NCI-H2196 (cell line): ENCODE measurements around the gene DIP2C.
"Not testable (repeated sequence)": the region's sequence is repeated elsewhere in the genome, so short reads cannot be mapped to it uniquely, and the experiment has no call there.

Source experiments
- DNase-seq: peaks from one replicate; lab custom pipeline; 2025; ENCODE audit not compliant: unreplicated experiment; lab: John Stamatoyannopoulos, UW

Gene DIP2C

DNA sequence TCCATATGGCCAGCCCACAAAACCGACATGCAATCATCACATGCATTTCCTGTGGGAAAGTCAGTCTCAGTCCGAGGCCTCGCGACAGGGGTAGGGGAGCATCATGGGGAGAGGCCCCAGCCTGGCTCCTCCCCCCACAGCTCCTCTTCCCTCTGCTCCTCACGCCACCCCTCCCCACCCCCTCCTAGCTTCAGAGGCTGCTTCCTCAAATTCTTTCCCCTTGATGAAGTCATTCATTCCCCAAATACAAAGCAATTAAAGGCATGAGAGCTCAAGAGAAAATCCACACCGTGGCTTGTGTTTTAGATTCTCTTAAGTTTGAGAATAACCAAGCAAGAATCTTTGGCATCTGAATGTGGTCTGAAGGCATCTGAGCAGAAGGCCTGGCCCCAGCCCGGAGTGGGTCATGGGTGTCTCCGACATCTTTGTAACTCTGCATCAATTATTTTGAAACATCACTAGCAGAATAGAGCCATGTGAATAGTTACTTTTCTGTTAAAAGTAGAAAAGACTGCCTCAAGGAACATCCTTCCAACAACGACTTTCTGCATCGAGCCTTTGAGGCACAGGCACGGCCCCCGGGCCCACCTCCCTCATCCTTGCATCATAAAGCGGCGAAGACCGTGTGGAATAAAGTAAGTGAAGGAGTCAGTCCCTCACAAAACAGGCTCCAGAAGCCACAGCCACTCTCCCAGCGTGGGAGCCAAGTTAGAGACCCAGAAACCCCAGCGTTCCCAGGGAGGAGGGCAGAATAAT, 90.9 kb downstream of the DIP2C start:
- no peak for DNase-seq

DNA sequence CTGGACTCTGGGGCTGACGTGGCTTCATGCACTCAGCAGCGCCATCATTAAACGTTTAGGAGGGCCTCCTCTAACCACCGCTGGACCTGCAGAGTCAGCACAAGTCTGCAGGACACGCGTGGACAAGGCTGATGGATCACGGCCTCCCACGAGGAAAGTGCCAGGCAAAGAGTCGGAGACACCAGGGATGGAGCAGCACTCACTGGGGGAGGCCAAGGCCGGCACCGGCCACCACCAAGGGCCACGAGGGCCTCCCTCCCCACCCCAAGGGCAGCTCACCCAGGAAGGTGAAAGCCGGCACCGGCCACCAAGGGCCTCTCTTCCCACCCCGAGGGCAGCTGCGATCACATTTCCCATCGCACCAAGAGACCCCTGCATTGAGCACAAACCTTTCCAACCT, 91.5 kb downstream of the DIP2C start:
- DNase-seq = no peak

DNA sequence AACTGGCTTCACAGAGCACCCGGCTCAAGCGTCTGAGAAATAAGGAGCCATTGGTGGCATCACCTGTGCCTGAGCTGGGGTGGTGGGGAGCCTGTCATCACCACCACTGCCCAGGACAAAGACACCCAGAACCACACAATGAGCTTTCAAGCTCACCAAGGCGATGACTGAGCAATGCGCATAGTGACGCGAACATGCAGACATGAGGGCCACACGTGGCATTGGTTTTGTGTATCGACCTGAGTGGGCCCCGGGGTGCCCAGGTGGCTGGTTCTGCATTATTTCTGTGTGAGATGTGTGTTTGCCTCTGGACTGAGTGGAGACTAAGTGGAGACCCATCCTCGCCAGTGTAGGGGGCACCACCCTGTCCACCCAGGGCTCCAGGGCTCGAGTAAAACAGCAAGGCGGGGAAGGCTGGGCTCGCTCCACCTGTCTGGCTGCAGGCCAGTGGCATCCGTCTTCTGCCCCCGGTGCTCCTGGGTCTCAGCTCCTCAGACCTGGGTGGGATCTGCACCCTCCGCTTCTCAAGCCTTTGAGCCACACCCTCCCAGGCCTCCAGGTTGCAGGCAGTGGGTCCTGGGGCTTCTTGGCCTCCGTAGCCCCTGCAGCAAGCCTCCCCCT, 92.6 kb downstream of the DIP2C start:
- no peak for DNase-seq

DNA sequence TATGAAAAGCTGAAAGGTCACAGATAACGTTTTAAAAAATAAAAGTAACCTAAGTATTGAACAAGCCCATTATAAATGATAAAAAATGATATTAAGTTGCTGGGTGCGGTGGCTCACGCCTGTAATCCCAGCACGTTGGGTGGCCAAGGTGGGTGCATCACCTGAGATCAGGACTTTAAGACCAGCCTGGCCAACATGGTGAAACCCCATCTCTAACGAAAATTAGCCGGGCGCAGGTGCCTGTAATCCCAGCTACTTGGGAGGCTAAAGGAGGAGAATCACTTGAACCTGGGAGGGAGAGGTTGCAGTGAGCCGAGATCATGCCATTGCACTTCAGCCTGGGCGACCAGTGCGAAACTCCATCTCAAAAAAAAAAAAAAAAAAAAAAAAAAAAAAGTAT, 93.3 kb downstream of the DIP2C start:
- DNase-seq = not testable (repeated sequence)

DNA sequence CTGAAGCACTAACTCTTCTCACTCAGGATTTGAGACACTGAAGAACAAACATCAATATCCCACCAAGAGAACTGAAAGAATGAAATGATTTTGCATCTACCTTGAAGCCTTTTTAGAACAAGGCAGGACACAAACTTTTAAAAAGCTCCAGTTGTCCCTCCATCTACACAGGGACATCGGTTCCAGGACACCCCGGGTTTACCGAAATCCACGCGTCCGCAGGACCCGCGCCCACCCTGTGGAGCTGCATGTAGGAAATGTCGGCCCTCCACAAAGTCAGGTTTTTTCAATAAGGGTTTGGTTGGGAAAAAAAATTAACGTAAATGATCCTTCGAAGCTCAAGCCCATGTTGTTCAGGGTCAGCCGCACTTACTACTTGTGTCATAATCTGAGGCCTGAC, 94.0 kb downstream of the DIP2C start:
- DNase-seq = no peak

DNA sequence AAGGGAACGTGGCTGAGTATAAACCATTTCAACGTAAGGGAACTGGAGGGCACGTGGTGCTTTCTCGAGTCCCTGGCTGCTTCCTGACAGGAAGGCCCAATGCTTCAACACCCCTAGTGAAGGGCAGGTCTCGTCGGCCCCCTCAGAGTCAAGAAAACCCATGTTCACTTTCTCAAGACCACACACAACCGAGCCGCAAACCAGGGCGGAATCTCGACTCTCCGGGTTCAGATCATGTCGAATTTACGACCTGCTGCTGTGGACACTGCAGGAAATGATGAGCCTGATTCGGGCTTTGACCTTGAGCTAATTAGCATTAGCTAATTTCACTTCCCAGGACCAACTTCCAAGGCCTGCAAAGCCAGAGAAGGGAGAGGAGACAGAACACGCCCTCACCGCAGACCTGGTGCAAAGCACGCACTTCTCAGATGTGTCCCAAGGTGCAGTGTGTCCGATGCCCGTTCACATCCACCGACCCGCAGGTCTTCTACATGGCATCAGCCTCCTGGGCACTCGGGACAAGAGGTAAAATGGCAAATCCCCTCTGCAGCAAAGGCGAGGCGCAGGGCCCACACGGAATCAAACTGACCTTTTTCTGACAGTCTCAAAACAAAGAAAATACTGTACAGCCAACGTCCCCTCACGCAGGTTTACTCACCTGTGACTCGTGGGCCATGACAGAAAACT, 94.7 kb downstream of the DIP2C start:
- DNase-seq = no peak

DNA sequence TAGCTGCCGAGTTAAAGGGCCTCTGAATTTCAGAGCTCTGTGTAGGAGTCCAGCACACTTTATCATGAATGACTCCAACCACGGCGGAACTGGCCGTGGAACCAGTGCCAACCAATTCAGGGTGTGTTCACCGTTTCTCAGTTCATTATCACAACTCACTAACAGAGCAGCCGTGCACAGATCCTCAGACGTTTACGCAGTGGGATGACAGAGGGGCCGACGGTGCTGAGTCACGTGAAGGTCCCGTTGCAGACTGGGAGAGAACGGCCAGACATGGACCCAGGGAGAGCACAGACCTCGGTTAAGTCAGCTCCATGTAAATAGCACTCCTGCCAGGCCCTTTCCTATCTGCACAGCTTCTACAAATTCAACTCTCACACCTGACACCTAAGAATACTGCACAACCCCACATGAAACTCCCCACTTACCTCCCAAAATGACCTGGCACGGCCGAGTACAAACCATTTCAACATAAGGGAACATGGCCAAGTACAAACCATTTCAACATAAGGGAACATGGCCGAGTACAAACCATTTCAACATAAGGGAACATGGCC, 95.5 kb downstream of the DIP2C start:
- DNase-seq = no peak

DNA sequence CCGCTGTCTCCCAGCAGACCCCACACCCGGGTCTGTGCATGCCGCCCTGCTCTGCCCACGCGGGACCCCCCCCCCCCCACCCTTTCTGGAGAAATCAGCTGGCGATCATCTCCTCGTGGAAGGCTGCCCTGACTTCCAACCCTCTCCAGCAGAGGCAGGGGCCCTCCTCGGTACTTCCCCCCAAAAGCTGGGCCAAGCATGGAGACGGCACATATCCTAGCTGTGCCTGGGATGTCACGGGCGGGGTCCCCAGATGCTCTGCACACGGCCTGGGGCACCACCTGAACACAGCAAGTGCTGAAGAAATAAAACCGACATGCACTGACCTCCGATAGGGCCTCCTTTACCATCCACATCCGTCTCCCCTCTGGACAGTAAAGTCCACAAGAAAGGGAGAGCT, 96.0 kb downstream of the DIP2C start:
- no peak for DNase-seq

DNA sequence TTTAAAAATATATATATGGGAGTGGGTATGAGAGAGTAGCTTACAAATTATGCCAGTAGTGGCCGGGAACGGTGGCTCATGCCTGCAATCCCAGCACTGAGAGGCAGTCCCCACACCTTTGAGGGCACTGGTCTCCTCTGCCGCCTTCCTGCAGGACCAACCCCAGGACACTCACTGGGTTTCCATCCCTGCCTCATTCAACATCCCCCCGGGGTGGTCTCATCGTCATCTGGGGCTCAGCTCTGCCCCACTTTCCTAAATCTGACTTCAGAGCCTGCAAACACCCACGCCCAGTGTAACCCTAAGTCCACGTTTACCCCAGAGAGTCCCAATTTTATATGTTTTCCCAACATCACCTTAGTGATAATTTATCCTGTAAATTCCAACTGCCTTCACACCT, 96.5 kb downstream of the DIP2C start:
- DNase-seq = no peak

DNA sequence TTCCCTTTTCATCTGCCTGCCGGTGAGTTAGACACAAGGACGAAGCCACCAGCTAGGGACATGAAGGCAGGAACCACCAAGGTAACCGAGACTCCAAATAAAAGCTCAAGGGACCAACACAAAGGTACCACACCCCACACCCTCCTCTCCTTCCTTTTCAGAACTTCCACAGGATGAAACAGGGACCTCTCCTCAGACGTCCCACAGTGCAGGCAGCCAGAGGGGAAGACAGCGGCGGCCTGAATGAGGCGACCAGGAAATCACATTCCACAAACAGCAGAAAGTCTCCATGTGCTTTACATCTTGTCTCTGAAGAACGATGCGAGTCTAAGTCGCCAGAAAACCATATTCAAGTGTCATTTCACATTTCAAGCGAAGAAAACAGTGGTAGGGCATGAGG, 97.8 kb downstream of the DIP2C start:
- DNase-seq = no peak

DNA sequence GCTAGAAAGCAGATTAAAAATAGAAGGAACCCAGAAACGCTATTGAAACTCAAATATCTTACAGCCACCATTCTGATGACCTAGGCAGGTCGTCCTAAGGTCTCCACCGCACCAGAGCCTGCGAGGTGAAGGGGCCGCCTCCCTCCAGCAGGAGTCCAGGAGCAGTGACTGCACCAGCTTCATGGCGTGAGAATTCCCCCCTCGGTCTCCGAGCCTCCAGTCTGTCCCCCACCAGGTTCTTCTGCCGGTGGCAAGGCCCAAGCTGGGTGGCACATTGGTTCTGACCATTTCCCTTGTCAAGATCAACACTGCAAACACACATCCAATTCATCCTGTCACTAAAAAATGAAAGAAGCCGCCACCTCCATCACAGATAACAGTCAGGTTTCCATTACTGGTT, 98.7 kb downstream of the DIP2C start:
- no peak for DNase-seq

DNA sequence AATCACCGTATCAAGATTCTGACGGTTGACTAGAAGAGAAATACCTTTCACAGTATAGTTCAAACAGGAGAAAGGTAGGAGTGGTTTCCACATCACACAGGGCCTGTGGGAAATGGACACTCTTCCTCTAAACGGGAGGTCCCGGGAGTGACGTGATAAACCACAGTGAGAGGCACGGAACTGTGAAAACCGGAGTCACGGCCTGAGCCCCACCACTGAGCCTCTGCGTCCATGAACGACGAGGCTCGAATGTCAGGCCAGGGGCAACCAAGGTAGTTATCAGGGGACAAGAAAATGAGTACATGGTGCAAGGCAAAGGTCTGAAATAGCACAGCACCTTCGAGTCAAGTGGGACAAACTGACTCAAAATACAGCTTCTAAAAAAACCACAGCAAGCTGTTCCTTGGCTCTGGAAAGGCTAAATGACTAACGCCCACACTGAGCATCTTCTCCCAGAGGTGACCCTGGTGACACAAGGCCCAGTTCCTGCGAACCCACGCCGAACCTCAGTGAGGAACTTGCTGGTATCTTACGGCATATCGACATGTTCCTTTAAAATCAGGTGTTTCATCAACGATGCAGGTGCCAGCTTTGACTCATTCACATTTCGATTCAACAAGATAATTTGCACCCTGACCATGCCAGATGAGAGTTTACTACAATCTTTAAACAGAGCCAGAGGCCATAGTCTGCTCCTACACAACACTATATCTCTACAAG, 99.3 kb downstream of the DIP2C start:
- DNase-seq = no peak

DNA sequence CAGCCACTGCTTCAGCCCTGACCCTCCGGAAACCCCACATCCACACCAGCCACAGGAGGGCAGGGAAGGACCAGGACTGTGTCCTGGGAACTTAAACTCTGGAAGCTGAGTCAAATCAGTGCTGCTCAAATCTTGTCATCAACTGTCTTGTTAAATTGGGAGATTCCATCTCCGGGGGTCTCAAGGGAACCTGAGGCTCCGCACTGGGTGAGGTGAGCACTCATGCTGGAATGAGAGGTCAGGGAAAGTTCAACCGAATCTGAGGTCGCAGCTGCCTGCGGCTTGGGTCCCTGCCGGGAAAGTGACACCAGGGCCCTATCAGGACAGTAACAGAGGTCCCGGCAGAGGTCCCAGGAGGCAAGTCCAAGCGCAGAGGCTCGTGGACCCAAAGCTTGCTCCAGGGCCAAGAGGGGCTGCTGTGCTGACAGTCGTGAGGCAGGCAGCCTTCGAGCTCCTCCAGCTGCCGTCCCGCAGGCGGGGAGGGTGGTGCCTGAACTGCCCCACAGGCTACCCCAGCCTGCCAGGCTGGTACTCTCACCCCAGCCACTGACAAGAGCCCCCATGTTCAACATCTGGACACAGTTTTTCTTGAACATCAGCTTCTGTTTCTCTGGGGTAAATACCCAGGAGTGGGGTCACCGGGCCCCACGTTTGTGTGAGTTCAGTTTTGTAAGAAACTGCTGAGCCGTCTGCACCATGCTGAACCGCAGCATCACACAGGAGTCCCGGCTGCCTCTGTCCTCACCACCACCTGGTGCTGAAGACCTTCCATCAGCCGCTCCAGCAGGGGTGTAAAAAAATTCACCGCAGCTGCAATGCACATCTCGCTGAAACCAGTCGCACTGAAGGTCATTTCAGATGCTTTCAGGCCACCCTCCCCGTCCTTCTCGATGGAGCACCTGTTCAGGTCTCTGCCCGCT, 101.0 kb downstream of the DIP2C start:
- DNase-seq = no peak

DNA sequence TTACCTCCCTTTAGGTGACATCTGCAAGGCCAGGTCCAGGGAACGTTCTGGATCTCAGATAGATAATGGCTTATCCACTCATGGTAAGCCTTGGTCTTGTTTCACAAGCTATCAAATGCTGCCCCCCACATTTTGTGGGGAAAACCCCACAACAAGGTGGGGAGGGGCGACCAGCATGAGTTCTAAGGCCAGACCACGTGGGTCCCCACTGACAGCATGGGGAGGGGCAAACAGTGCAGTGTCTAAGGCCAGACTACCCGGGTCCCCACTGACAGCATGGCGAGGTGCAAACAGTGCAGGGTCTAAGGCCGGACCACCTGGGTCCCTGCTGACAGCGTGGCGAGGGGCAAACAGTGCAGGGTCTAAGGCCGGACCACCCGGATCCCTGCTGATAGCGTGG, 102.8 kb downstream of the DIP2C start:
- no peak for DNase-seq

DNA sequence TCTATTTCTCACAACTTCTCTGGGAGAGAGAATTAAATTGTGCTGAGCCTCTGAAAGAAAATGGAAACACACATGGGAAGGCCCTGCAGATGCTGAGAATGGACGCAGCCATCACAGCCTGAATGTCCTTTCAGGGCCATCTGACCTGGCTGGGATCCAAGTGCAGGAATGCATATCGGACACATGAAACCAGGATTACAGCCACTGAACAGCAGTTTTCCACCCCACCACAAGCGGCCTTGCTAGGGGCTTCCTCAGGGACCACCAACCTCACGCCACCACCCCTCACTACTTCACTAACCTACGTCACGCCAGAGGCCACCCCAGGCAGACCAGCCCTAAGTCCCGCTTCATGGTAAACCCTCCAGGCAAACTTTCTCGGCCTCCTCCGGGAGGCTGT, 103.3 kb downstream of the DIP2C start:
- DNase-seq = no peak

DNA sequence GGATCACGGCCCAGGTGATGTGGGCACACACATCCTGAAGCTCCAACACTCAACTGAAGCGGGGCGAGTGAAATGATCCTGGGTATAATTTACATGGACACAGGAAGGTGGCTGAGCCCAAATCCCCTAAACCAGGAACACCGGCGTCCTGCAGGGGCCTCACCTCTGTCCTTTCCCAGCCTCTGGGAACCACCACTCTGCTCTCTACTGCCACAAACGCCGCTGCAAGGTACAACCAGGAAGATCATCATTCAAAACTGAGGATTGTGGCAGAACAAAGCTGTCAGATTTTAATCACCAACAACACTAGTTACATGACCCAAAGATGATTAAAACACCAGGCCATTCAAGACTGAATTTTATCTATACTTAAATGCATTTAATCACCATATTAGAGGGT, 104.0 kb downstream of the DIP2C start:
- DNase-seq = no peak

DNA sequence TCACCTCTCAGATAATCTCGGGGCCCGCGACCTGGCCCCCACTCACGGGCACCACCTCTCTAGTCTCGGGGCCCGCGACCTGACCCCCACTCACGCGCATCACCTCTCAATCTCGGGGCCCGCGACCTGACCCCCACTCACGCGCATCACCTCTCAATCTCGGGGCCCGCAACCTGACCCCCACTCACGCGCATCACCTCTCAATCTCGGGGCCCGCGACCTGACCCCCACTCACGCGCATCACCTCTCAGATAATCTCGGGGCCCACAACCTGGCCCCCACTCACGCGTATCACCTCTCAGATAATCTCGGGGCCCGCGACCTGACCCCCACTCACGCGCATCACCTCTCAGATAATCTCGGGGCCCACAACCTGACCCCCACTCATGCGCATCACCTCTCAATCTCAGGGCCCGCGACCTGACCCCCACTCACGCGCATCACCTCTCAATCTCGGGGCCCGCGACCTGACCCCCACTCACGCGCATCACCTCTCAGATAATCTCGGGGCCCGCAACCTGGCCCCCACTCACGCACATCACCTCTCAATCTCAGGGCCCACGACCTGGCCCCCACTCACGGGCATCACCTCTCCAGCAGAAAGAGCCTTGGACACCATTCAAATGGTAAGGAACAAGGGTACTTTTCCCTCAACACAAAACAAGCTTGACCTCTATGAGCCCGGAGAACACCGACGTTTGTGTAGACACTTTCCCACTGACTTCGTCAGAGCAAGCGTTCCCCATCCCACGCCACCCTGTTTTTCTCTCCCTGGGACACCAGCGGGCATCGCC, 104.8 kb downstream of the DIP2C start:
- DNase-seq = not testable (repeated sequence)

DNA sequence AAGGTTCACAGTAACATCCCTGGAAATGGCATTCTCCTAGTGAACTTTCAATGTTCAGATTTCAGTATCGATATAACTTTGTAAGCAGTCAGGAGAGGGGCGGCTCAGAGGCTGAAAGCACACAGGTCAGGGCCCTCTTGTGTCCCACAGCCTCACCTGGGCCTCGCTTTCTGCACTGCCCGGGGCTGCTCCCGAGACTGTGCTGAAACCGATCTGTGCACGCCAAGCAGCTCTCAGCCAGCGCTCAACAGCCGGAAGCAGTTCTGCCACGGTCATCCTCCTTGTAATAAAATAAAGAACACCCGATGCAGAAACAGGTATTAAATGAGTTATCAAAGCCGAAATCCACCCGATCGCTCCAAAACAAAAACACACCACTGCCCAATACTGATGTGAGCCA, 106.0 kb downstream of the DIP2C start:
- DNase-seq = no peak

DNA sequence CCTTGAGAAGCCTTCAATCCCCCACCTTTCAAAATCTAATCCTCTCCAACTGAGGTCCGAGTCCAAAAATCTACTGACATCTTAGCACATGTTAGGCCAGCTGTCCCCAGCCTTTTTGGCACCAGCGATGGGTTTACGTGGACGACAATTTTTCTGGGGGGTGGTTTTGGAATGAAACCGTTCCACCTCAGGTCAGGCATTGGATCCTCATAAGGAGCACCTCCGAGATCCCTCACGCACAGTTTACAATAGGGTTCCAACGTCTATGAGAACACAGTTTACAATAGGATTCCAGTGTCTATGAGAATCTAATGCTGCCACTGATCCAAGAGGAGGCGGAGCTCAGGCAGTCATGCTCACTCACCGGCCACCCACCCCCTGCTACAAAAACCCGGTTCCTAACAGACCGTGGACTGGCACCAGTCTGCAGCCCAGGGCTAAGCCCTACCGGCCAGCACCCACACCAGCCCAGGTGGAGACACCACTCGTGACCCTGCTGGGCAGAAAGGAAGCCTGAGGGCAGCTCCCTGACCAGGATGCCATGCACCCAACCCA, 107.6 kb downstream of the DIP2C start:
- no peak for DNase-seq
